Liver (tissue), 9 donors: ENCODE results near the gene KLHL28. TPM values are rescaled to one million over a fixed set of nuclear protein-coding genes. Genes with fewer than 3 reads are reported as not detected.

Experiments used
- DNase-seq: peaks from one replicate; pipeline ENCODE4 v3.0.0-alpha.2; 2017; ENCODE audit warnings: low spot score
- H3K27ac ChIP-seq, 2 donors: one replicate each; pipeline ENCODE4 v1.7.0; 2013; ENCODE audit warnings: inconsistent platforms in 2 of 2, low read length in 2 of 2, control low read depth in 1 of 2, low read depth in 1 of 2, mild to moderate bottlenecking in 1 of 2
- H3K27me3 ChIP-seq, 4 donors: one replicate each; pipeline versions ENCODE4 v1.6.1 to v1.7.0; 2013; ENCODE audit warnings: low read length in 3 of 4, inconsistent platforms in 1 of 4, mild to moderate bottlenecking in 1 of 4, moderate library complexity in 1 of 4; ENCODE audit not compliant: control insufficient read depth in 4 of 4, insufficient read depth in 4 of 4
- H3K36me3 ChIP-seq, 4 donors: one replicate each; pipeline versions ENCODE4 v1.6.1 to v1.7.0; 2013; ENCODE audit warnings: low read length in 3 of 4, mild to moderate bottlenecking in 3 of 4, low read depth in 1 of 4, moderate library complexity in 1 of 4; ENCODE audit not compliant: control insufficient read depth in 4 of 4, insufficient read depth in 3 of 4
- H3K4me1 ChIP-seq, 4 donors: one replicate each; pipeline versions ENCODE4 v1.6.1 to v1.7.0; 2013; ENCODE audit warnings: low read length in 3 of 4, mild to moderate bottlenecking in 3 of 4, moderate library complexity in 1 of 4; ENCODE audit not compliant: control insufficient read depth in 4 of 4, insufficient read depth in 4 of 4
- H3K4me3 ChIP-seq, 3 donors: one replicate each; pipeline versions ENCODE4 v1.6.1 to v1.7.0; 2013; ENCODE audit warnings: low read length in 3 of 3, control low read depth in 1 of 3, low read depth in 1 of 3, mild to moderate bottlenecking in 1 of 3
- H3K9ac ChIP-seq, 2 donors: one replicate each; pipeline ENCODE4 v1.7.0; 2013; ENCODE audit warnings: low read length in 2 of 2, mild to moderate bottlenecking in 2 of 2, moderate library complexity in 2 of 2, control low read depth in 1 of 2, low read depth in 1 of 2
- H3K9me3 ChIP-seq, 4 donors: one replicate each; pipeline versions ENCODE4 v1.6.1 to v1.7.0; 2013; ENCODE audit warnings: low read length in 3 of 4; ENCODE audit not compliant: control insufficient read depth in 4 of 4
- CTCF ChIP-seq: fragments of 150-350 bp; IDR thresholded peaks from 2 replicates; pipeline ENCODE4 v1.5.1; 2017; ENCODE audit warnings: improper control_type of control experiment, low read depth, low read length; ENCODE audit not compliant: missing input control
- EGR1 ChIP-seq, 2 donors: IDR thresholded peaks; 2 replicates each; pipeline ENCODE4 v1.6.1; 2016 to 2018; ENCODE audit warnings: antibody characterized with exemption in 2 of 2, low read depth in 2 of 2
- FOXA1 ChIP-seq: IDR thresholded peaks from 2 replicates; pipeline ENCODE4 v1.6.1; 2016; ENCODE audit warnings: antibody characterized with exemption
- FOXA2 ChIP-seq: IDR thresholded peaks from 2 replicates; pipeline ENCODE4 v1.6.1; 2016; ENCODE audit warnings: antibody characterized with exemption
- HNF4A ChIP-seq, 2 donors: conservative IDR thresholded peaks; 2 replicates each; pipeline ENCODE4 v1.6.1; 2016; ENCODE audit warnings: antibody characterized with exemption in 2 of 2, mild to moderate bottlenecking in 2 of 2
- HNF4G ChIP-seq: IDR thresholded peaks from 2 replicates; pipeline ENCODE4 v1.6.1; 2016; ENCODE audit warnings: antibody characterized with exemption
- MAX ChIP-seq: IDR thresholded peaks from 2 replicates; pipeline ENCODE4 v1.6.1; 2016; ENCODE audit warnings: antibody characterized with exemption
- NR2F2 ChIP-seq: IDR thresholded peaks from 2 replicates; pipeline ENCODE4 v1.6.1; 2016; ENCODE audit warnings: antibody characterized with exemption
- RAD21 ChIP-seq, 2 donors: IDR thresholded peaks; 2 replicates each; pipeline ENCODE4 v1.6.1; 2016; ENCODE audit warnings: antibody characterized with exemption in 2 of 2, mild to moderate bottlenecking in 2 of 2
- REST ChIP-seq: IDR thresholded peaks from 2 replicates; pipeline ENCODE4 v1.6.1; 2016; ENCODE audit warnings: antibody characterized with exemption, mild to moderate bottlenecking
- SP1 ChIP-seq: IDR thresholded peaks from 2 replicates; pipeline ENCODE4 v1.6.1; 2018; ENCODE audit warnings: antibody characterized with exemption, mild to moderate bottlenecking
- TAF1 ChIP-seq: conservative IDR thresholded peaks from 2 replicates; pipeline ENCODE4 v1.6.1; 2016; ENCODE audit warnings: antibody characterized with exemption, mild to moderate bottlenecking
- YY1 ChIP-seq: IDR thresholded peaks from 2 replicates; pipeline ENCODE4 v1.6.1; 2016; ENCODE audit warnings: antibody characterized with exemption, mild to moderate bottlenecking
- ZBTB33 ChIP-seq: IDR thresholded peaks from 2 replicates; pipeline ENCODE4 v1.6.1; 2016; ENCODE audit warnings: antibody characterized with exemption
- WGBS: extraction: QIAGEN DNeasy Blood & Tissue Kit; methylation state at CpG from one replicate; pipeline ENCODE4 v1.1.7; 2013; 5-methylcytosine and 5-hydroxymethylcytosine counted together
- polyA plus RNA-seq, 2 donors: library from polyadenylated mRNA; stranded (reverse) in 1 of 2; unstranded in 1 of 2; fragments of 200-250 nt in 1 of 2; fragments of >200 nt in 1 of 2; fragmentation: Nextera tagmentation in 1 of 2; extraction: Ambion mirVana in 1 of 2; gene quantifications; one replicate each; pipeline versions ENCODE4 v1.2.1 to v1.2.3, GENCODE V29; 2013 to 2015
- total RNA-seq, 2 donors: library from RNA; depleted of rRNA; stranded (reverse); fragments of >200 nt; gene quantifications; one replicate each; pipeline ENCODE4 v1.2.3, GENCODE V29; 2014
- TF ChIP-seq, protein P1 (sequence below): IDR thresholded peaks from 2 replicates; pipeline ENCODE4 v1.6.1; 2016; ENCODE audit warnings: antibody characterized with exemption
- donor health status: healthy.
- donor health status: healthy.
- donor health status: healthy.
- donor health status: healthy.
- donor health status: healthy.

Gene KLHL28
- total and polyA plus RNA-seq, 4 donors: 2.3 to 7.9 (median 5.7) TPM

DNA sequence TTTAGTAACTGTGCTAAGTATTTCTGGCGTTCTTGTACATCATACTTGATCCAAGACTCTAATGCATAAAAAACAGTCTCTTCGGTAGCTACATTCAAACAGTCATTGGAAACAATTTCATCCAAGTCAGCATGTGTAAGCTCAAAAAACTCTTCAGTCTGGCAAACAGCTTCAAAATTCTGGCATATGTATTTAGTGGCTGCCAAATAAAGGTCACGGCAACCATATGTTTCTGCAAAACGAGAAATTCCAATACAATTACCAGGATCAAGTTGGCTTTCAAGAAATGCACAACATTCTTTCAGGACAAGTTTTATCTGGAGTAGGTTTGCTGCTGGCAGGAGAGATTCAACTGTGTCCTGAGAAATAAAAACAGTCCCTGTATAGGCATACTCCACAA lies 16.5 kb downstream of the KLHL28 start:
- Histone ChIP-seq H3K9ac (no peak overlapping the region), H3K9me3 (no peaks in the 10 kb centered on the region), H3K27me3 (no peaks in the 10 kb centered on the region), H3K4me3 (no peak overlapping the region), H3K27ac (no peak overlapping the region), H3K36me3 (peaks cover 2 to 23% (median 18%) of the 10 kb centered on the region in 4 donors), H3K4me1 (no peaks in the 10 kb centered on the region)
- TF ChIP-seq EGR1 (IDR thresholded peaks at IDR 0.05; ENCODE audit: low read depth in 2 of 2): no peak
- TF ChIP-seq NR2F2: no peak
- no peak for TF ChIP-seq SP1
- no peak for TF ChIP-seq ZBTB33
- no peak for TF ChIP-seq REST
- no peak for TF ChIP-seq CTCF
- TF ChIP-seq TAF1: no peak
- TF ChIP-seq, protein P1, sequence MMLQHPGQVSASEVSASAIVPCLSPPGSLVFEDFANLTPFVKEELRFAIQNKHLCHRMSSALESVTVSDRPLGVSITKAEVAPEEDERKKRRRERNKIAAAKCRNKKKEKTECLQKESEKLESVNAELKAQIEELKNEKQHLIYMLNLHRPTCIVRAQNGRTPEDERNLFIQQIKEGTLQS: no peak
- no peak for TF ChIP-seq MAX
- no peak for TF ChIP-seq HNF4G
- TF ChIP-seq FOXA2: no peak
- no peak for TF ChIP-seq YY1
- no peak for TF ChIP-seq HNF4A (conservative IDR thresholded peaks at IDR 0.05)
- TF ChIP-seq FOXA1: no peak
- no peak for TF ChIP-seq RAD21 (IDR thresholded peaks at IDR 0.05)
- WGBS: 92% methylated on average over 4 of the region's 4 CpGs
- no peak for DNase-seq

DNA sequence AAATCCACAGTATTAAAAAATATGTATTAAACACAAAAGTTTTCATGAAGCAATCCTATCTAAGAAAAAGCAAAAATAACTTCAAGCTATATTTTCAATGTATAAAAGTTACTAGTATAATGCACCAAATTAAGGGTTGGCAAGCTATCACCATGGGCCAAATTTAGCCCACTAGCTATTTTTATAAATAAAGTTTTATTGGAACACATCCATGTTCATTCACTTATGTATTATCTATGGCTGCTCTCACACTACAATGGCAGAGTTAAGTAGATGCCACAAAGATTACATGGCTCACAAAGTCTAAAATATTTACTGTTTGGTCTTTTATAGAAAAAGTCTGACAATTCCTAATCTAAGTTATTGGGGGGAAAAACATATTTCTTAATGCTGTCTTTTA lies 17.6 kb downstream of the KLHL28 start:
- Histone ChIP-seq H3K9me3 (no peaks in the 10 kb centered on the region), H3K9ac (no peak overlapping the region), H3K4me1 (no peaks in the 10 kb centered on the region), H3K27me3 (no peaks in the 10 kb centered on the region), H3K4me3 (no peak overlapping the region), H3K27ac (no peak overlapping the region), H3K36me3 (peaks cover 2 to 27% (median 20%) of the 10 kb centered on the region in 4 donors)
- TF ChIP-seq FOXA2 (no peak), EGR1 (IDR thresholded peaks at IDR 0.05; ENCODE audit: low read depth in 2 of 2) (no peak), HNF4G (no peak), CTCF (no peak)
- no peak for DNase-seq
